CD4-positive, alpha-beta T cell treated with Interleukin-10 for 1 hour (primary cell): Measurements from ENCODE around the gene CARD14.
"Not testable (repeated sequence)": the region's sequence is repeated elsewhere in the genome, so short reads cannot be mapped to it uniquely, and the experiment has no call there.

Source experiments
- DNase-seq: peaks from one replicate; pipeline ENCODE4 v3.0.0-alpha.2; 2020

CARD14 gene

DNA sequence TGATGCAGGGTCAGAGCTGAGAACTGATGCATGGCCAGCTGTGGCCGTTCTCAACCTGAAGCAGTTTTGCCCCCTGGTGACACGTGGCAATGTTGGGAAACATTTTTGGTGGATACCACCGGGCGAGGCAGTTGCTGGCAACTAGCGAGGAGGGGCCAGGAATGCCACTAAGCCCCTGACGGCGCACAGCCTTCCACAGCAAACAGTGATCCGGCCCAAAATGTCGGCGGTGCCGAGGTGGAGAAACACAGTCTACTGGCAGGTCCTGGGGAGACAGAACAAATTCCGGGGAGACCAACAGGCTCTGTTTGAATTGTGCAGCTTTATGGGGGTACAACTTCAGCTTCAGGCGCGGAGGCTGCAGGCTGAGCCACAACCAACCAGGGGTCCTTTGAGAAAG lies 58.6 kb downstream of the CARD14 start:
- DNase-seq, result no peak

DNA sequence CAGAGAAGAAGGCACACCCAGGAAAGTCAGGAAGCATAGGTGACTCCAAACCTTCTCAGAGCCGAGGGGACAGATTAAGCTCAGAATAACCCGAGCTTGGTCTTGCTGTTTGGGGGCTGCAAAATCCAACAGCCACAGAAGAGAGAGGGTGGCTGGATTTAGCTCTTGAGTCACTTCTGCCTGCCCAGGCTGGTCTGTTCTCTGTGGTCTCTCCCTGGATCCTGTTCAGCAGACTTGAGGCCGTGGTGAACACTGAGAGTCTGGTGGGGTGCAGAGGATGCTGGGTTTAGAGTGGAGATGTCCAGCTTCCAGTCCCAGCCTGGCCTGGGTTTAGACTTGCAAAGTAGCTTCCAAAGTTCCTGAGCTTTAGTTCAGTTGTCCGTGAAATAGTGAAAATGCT lies 59.2 kb downstream of the CARD14 start:
- no peak for DNase-seq

DNA sequence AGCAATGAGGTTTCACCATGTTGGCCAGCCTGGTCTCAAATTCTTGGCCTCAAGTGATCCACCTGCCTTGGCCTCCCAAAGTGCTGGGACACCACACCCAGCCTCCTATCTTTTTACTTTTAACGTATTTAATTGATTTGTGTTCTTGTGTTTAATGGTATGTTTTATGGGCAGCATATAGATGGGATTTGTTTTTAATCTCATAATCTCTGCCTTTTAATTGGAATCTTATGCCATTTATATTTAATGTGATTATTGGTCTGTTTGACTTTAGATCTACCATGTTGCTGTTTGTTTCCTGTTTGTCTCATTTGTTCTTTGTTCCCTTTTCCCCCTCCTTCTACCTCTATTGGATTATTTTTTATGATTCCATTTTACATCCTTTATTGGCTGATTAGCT lies 62.6 kb downstream of the CARD14 start:
- DNase-seq, result no peak

DNA sequence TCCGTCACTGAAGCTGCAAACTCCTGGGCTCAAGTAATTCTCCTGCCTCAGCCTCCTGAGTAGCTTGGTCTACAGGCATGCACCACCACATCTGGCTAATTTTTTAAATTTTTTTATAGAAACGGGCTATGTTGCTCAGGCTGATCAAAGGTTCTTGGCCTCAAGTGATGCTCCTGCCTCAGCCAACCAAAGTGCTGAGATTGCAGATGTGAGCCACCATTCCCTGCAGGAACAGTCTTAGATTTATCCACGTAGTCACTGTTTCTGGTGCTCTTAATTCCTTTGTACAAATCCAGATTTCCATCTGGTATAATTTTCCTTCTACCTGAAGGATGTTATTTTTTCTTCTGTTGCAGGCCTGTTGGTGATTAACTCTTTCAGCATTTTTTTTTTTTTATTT lies 63.4 kb downstream of the CARD14 start:
- no peak for DNase-seq

DNA sequence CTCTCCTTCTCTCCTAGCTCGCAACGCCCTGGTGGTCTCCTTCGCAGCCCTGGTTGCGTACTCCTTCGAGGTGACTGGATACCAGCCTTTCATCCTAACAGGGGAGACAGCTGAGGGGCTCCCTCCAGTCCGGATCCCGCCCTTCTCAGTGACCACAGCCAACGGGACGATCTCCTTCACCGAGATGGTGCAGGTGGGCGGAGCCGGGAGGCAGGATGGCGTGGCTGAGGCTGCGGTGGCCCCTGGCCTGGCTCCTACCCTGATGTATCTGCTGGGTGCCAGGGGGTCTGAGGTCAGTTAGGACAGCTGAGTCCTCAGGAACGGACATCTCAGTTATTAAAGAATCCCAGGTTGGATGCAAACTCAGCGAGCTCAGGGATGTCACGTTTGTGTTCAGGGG lies 67.1 kb downstream of the CARD14 start:
- no peak for DNase-seq

DNA sequence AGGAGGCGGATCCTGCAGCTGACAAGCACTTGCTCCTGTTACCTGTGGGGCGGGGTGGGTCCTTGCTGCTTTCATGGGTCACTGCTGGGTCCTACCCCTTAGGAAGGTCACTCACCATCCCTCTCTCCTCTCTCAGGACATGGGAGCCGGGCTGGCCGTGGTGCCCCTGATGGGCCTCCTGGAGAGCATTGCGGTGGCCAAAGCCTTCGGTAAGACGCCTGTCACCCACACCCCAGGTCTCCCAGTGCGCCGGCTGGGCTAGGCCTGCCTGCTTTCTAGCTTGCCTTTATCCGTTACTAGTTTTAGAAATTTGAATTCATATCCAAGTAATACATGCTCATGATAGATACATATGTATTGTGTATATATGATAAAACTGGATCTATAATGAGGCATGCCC lies 67.6 kb downstream of the CARD14 start:
- DNase-seq, result no peak

DNA sequence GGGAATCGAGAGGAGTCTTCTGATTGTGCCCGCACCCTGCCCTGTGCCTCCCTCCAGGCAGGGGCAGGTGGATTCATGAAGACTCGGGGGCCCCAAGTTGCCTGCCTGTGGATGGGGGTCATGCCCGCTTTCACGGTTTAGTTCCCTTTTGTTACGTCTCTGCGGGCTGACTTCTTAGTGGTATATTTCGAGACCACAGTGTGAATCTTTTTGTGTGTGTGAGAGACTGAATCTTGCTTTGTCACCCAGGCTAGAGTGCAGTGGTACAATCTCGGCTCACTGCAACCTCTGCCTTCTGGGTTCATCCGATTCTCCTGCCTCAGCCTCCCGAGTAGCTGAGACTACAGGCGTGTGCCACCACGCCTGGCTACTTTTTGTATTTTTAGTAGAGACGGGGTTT lies 72.7 kb downstream of the CARD14 start:
- no peak for DNase-seq

GRCh38 chr17:80243526-80244433 lies 74.0 kb downstream of the CARD14 start:
- no peak for DNase-seq

- DNase-seq, result not testable (repeated sequence)
Observed at GRCh38 chr17:80244448-80244847, 74.6 kb downstream of the CARD14 start.

DNA sequence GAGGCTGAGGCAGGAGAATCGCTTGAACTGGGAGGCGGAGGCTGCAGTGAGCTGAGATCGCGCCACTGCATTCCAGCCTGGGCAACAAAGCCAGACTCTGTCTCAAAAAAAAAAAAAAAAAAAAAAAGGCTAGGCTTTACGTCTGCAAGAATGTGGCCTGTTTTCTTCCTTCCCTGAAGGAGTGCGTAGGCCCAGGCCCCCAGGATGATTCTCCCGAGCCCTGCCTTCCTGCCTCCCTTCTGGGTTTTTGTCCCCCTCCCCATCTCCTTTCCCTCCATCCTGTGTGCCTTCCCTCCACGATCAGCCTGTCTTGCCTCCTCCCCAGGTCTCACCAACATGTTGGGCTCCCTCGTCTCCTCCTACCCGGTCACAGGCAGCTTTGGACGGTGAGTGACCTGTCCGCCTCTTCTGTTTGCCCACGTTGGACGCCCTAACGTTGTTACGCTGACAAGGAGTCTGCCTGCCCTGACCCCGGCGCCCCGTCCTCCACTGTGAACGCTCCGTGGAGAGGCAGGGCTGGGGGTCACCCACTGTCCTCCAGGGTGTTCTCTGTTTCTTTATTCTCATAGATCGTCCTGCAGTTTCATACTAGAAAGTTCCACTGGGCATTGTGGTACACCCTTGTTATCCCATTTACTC lies 75.2 kb downstream of the CARD14 start:
- DNase-seq, result no peak

- no peak for DNase-seq
Observed at GRCh38 chr17:80245566-80246265, 75.9 kb downstream of the CARD14 start.

- no peak for DNase-seq
Observed at GRCh38 chr17:80246266-80246681, 76.4 kb downstream of the CARD14 start.

DNA sequence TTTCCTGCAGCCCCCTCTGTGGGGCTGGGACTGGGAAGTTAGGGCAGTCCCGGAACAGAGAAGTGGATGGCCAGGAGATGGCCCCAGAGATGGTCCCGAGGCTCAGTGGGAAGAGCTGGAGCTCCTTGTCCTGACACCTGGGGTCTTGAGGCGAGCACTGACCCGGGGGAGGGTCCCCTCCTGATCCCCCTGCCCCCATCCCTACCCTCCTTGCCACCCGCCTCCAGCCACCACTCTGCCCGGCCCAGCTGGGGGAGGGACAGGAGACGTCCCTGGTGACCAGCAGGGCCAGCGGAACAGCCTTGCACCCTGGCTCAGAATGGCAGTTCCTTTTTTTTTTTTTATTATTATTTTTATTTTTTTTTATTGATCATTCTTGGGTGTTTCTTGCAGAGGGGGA lies 76.9 kb downstream of the CARD14 start:
- no peak for DNase-seq

DNA sequence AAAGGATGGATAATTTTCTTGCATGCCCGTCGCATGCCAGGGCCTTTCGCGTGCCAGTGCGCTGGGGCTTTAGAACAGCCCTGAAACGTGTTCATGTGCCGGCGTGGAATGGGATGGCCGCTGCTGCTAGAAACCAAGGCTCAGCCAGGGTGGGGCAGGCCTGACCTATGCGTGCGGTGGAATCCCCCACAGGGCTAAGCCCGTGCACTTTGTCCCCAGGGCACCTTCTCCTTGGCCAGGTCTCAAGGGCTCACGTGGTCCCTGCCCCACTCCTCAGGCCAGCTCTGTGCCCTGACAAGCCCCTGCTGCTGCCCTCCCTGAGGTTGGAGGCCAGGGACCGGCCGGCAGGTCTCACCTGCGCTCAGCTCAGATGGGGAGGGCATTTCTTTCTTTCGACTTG lies 77.7 kb downstream of the CARD14 start:
- no peak for DNase-seq

- no peak for DNase-seq
Observed at GRCh38 chr17:80248001-80248893, 78.4 kb downstream of the CARD14 start.

GRCh38 chr17:80248894-80249710 lies 79.3 kb downstream of the CARD14 start:
- DNase-seq, result no peak

- DNase-seq, result no peak
Observed at GRCh38 chr17:80251966-80252365, 82.1 kb downstream of the CARD14 start.

DNA sequence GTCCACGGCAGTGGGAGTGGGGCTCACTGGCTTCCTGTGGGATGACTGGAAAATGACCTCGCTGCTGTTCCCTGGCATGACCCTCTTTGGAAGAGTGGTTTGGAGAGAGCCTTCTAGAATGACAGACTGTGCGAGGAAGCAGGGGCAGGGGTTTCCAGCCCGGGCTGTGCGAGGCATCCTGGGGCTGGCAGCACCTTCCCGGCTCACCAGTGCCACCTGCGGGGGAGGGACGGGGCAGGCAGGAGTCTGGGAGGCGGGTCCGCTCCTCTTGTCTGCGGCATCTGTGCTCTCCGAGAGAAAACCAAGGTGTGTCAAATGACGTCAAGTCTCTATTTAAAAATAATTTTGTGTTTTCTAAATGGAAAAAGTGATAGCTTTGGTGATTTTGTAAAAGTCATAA lies 83.0 kb downstream of the CARD14 start:
- DNase-seq, result peak; percentile 89

DNA sequence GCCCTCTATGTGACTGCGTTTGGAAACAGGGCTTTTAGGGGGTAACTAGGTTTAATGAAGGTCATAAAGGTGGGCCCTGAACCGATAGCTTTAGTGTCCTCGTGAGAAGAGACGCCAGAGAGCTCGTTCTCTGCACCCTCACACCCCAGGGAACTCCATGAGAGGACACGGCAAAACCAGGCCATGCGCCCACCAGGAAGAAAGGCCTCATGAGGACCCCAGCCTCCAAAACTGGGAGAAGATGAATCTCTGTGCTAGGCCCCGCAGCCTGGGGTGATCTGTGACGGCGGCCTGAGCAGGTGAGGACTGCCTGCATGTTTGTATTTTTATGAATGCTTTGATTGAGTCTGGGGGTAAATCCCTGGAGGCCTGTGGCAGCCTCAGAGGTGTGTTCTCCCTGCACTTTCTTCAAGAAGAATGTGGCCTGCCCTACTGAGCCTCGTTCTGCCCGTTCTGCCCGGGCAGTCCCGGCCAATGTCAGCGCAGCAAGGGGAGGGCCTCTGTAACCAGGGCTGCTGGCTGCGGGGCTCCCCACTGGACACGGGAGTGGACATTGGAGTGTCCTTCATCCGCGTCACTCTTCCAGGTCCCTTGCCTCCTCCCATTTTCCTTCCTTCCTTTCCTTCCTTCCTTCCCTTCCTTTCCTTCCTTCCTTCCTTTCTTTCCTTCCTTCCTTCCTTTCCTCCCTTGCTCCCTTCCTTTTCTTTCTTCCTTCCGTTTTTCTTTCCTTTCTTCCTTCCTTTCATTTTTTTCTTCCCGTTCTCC lies 84.0 kb downstream of the CARD14 start:
- no peak for DNase-seq

DNA sequence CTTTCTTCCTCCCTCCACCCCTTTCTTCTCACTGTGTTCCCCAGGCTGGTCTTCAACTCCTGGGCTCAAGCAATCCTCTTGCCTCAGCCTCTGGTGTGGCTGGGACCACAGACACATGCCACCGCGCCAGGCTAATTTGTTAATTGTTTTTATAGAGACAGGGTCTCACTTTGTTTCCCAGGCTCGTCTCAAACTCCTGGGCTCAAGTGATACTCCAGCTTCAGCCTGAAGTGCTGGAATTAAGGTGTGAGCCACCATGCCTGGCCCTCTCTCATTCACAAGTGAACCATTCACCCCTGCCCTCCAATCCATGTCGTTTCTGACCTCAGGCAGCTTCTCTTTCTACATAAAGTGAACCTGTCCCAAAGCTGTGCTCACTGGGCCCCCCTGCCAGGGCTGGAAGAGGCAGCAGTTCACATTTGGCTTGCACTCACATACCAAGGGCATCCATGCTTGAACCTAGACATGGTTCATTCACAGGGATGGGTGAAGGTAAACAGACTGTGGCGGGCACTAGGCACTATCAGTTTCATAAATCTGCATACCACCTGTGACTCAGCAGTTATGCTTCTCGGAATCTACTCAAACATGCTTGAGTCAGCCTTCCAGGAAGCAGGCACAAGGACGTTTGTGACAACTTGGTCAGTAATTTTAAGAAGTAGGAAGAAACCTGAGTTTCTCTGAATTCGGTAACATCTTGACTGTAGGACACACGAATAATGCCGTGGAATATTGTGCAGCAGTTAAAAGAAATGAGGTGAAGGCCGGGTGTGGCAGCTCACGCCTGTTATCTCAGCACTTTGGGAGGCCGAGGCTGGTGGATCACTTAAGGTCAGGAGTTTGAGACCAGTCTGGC lies 84.8 kb downstream of the CARD14 start:
- peak; percentile 86 for DNase-seq
